H9 (cell line): ENCODE data around the gene DNAJC18. TPM values are rescaled to one million over a fixed set of nuclear protein-coding genes. Genes with fewer than 3 reads are reported as not detected.

ENCODE experiments used
- DNase-seq: peaks from one replicate; pipeline ENCODE4 v3.0.0-alpha.2; 2017
- H2AFZ ChIP-seq: one replicate; pipeline ENCODE4 v1.6.1; 2013; ENCODE audit warnings: mild to moderate bottlenecking, low read length, control low read depth, moderate library complexity
- H2AK5ac ChIP-seq: 2 replicates; pipeline ENCODE4 v1.6.1; 2013; ENCODE audit warnings: low read length, control low read depth, mixed read lengths; ENCODE audit not compliant: insufficient read length
- H2BK120ac ChIP-seq: one replicate; pipeline ENCODE4 v1.6.1; 2013; ENCODE audit warnings: low read depth, mild to moderate bottlenecking, low read length, control low read depth, inconsistent platforms; ENCODE audit not compliant: poor library complexity, severe bottlenecking
- H2BK12ac ChIP-seq: 2 replicates; pipeline ENCODE4 v1.6.1; 2013; ENCODE audit warnings: low read length, control low read depth, mixed read lengths, low read depth; ENCODE audit not compliant: insufficient read length
- H2BK15ac ChIP-seq: 2 replicates; pipeline ENCODE4 v1.6.1; 2013; ENCODE audit warnings: low read depth, low read length, control low read depth
- H2BK20ac ChIP-seq: one replicate; pipeline ENCODE4 v1.6.1; 2013; ENCODE audit warnings: low read depth, mild to moderate bottlenecking, low read length, control low read depth, inconsistent platforms; ENCODE audit not compliant: poor library complexity, severe bottlenecking
- H2BK5ac ChIP-seq: 2 replicates; pipeline ENCODE4 v1.6.1; 2013; ENCODE audit warnings: low read length, control low read depth, mixed read lengths; ENCODE audit not compliant: insufficient read length
- H3K14ac ChIP-seq: 2 replicates; pipeline ENCODE4 v1.6.1; 2013; ENCODE audit warnings: low read length, control low read depth; ENCODE audit not compliant: insufficient read depth
- H3K18ac ChIP-seq: 2 replicates; pipeline ENCODE4 v1.6.1; 2013; ENCODE audit warnings: low read depth, mild to moderate bottlenecking, mixed read lengths, low read length, control low read depth; ENCODE audit not compliant: insufficient read length
- H3K23ac ChIP-seq: 2 replicates; pipeline ENCODE4 v1.6.1; 2013; ENCODE audit warnings: low read length, control low read depth, mixed read lengths, low read depth; ENCODE audit not compliant: insufficient read length
- H3K23me2 ChIP-seq: 2 replicates; pipeline ENCODE4 v1.6.1; 2013; ENCODE audit warnings: low read depth, mild to moderate bottlenecking, mixed read lengths, low read length, control low read depth; ENCODE audit not compliant: insufficient read length, poor library complexity, severe bottlenecking
- H3K27ac ChIP-seq: 2 replicates; pipeline ENCODE4 v1.5.1; 2013; ENCODE audit warnings: low read length, control low read depth, mixed read lengths, low read depth; ENCODE audit not compliant: insufficient read length
- H3K27me3 ChIP-seq: 2 replicates; pipeline ENCODE4 v1.6.1; 2013; ENCODE audit warnings: low read length, control low read depth, inconsistent platforms; ENCODE audit not compliant: insufficient read depth
- H3K4ac ChIP-seq: 2 replicates; pipeline ENCODE4 v1.6.1; 2013; ENCODE audit warnings: low read depth, mild to moderate bottlenecking, control low read depth, inconsistent platforms, low read length, moderate library complexity
- H3K4me1 ChIP-seq: 2 replicates; pipeline ENCODE4 v1.6.1; 2013; ENCODE audit warnings: low read length, control low read depth, inconsistent platforms; ENCODE audit not compliant: insufficient read depth
- H3K4me2 ChIP-seq: 2 replicates; pipeline ENCODE4 v1.6.1; 2013; ENCODE audit warnings: low read length, control low read depth, mixed read lengths; ENCODE audit not compliant: insufficient read length, insufficient read depth
- H3K56ac ChIP-seq: 2 replicates; pipeline ENCODE4 v1.6.1; 2013; ENCODE audit warnings: low read depth, mild to moderate bottlenecking, mixed read lengths, low read length, control low read depth; ENCODE audit not compliant: insufficient read length
- H3K79me1 ChIP-seq: 2 replicates; pipeline ENCODE4 v1.6.1; 2013; ENCODE audit warnings: low read depth, mild to moderate bottlenecking, moderate library complexity, low read length, control low read depth, inconsistent platforms; ENCODE audit not compliant: insufficient read depth, poor library complexity, severe bottlenecking
- H3K79me2 ChIP-seq: 2 replicates; pipeline ENCODE4 v1.6.1; 2013; ENCODE audit warnings: low read length, control low read depth, inconsistent platforms; ENCODE audit not compliant: insufficient read depth
- H3K9ac ChIP-seq: 2 replicates; pipeline ENCODE4 v1.6.1; 2013; ENCODE audit warnings: low read length, control low read depth, mixed read lengths; ENCODE audit not compliant: insufficient read length; ENCODE audit errors: extremely low read depth
- H3K9me3 ChIP-seq: one replicate; pipeline ENCODE4 v1.6.1; 2013; ENCODE audit warnings: low read depth, low read length, inconsistent platforms; ENCODE audit not compliant: control insufficient read depth
- H3T11ph ChIP-seq: one replicate; pipeline ENCODE4 v1.6.1; 2013; ENCODE audit warnings: mild to moderate bottlenecking, low read length, control low read depth, inconsistent platforms
- H4K20me1 ChIP-seq: one replicate; pipeline ENCODE4 v1.6.1; 2013; ENCODE audit not compliant: control insufficient read depth, insufficient read length, insufficient read depth
- H4K5ac ChIP-seq: 2 replicates; pipeline ENCODE4 v1.6.1; 2013; ENCODE audit warnings: low read depth, mild to moderate bottlenecking, mixed read lengths, low read length, control low read depth; ENCODE audit not compliant: insufficient read length
- H4K8ac ChIP-seq: replicated peaks from 2 replicates; pipeline ENCODE4 v1.6.1; 2013; ENCODE audit warnings: low read length, control low read depth, mixed read lengths, low read depth; ENCODE audit not compliant: insufficient read length
- H4K91ac ChIP-seq: 2 replicates; pipeline ENCODE4 v1.6.1; 2013; ENCODE audit warnings: low read depth, mild to moderate bottlenecking, moderate library complexity, mixed read lengths, low read length, control low read depth; ENCODE audit not compliant: insufficient read length
- H3K27ac Mint-ChIP-seq, 3 experiments: 2 replicates in 2 of 3; 3 replicates in 1 of 3; pipeline ENCODE4 v1.8.0; 2020 to 2021; ENCODE audit warnings: mixed read lengths in 3 of 3, mild to moderate bottlenecking in 1 of 3, moderate library complexity in 1 of 3
- H3K27me3 Mint-ChIP-seq: 2 replicates; pipeline ENCODE4 v1.8.0; 2021; ENCODE audit warnings: low read depth, mild to moderate bottlenecking, moderate library complexity, mixed read lengths
- H3K36me3 Mint-ChIP-seq, 3 experiments: 2 replicates in 2 of 3; 3 replicates in 1 of 3; pipeline ENCODE4 v1.8.0; 2020 to 2021; ENCODE audit warnings: low read depth in 3 of 3, mixed read lengths in 3 of 3; ENCODE audit not compliant: insufficient read depth in 1 of 3
- H3K4me1 Mint-ChIP-seq, 2 experiments: 2 replicates each; pipeline ENCODE4 v1.8.0; 2020; ENCODE audit warnings: mixed read lengths in 2 of 2
- H3K4me3 Mint-ChIP-seq, 2 experiments: 2 replicates in 1 of 2; 3 replicates in 1 of 2; pipeline ENCODE4 v1.8.0; 2020 to 2021; ENCODE audit warnings: mild to moderate bottlenecking in 2 of 2, mixed read lengths in 2 of 2, moderate library complexity in 1 of 2
- H3K9me3 Mint-ChIP-seq, 2 experiments: 2 replicates in 1 of 2; 3 replicates in 1 of 2; pipeline ENCODE4 v1.8.0; 2020; ENCODE audit warnings: mild to moderate bottlenecking in 2 of 2, mixed read lengths in 2 of 2, moderate library complexity in 1 of 2
- CTCF ChIP-seq: fragments of 200-600 bp; sonication (generic); conservative IDR thresholded peaks from 3 replicates; pipeline ENCODE4 v1.8.0; 2021; ENCODE audit warnings: antibody characterized with exemption, mild to moderate bottlenecking
- total RNA-seq: library from RNA; stranded (reverse); gene quantifications from 2 replicates; pipeline ENCODE4 v1.2.1, GENCODE V29; 2021

DNAJC18 gene
- total RNA-seq, 1 experiment from 2014 or later = 26.5 TPM

- Mint-ChIP-seq H3K4me3 (no peak overlapping the region), H3K27ac (no peak overlapping the region; a peak in 1 of 7 replicates), H3K9me3 (no peaks in the 10 kb centered on the region), H3K27me3 (peaks cover 2% of the 10 kb centered on the region; the same call in 1 of the 2 replicates), H3K4me1 (peaks cover 16 to 20% of the 10 kb centered on the region in 2 experiments), H3K36me3 (peaks cover 0 to 3% (median 0%) of the 10 kb centered on the region in 3 experiments; a peak in 1 of 7 replicates)
- Histone ChIP-seq H2AK5ac (no peak overlapping the region), H3K23me2 (no peaks in the 10 kb centered on the region), H3K4ac (no peak overlapping the region), H4K5ac (no peak overlapping the region), H2AFZ (no peak overlapping the region), H3K4me1 (peaks cover 2% of the 10 kb centered on the region; the same call in 1 of the 2 replicates), H2BK5ac (no peak overlapping the region), H3K14ac (no peak overlapping the region), H2BK12ac (no peak overlapping the region), H3K56ac (no peak overlapping the region), H3K27ac (no peak overlapping the region), H4K91ac (no peak overlapping the region), H3T11ph (no peak overlapping the region), H2BK15ac (no peak overlapping the region), H3K27me3 (no peaks in the 10 kb centered on the region), H3K79me2 (no peaks in the 10 kb centered on the region), H3K23ac (no peak overlapping the region), H4K8ac (no peak overlapping the region), H3K79me1 (no peaks in the 10 kb centered on the region), H2BK120ac (no peak overlapping the region), H3K9me3 (no peaks in the 10 kb centered on the region), H4K20me1 (no peaks in the 10 kb centered on the region), H3K4me2 (no peak overlapping the region), H3K18ac (no peak overlapping the region), H2BK20ac (no peak overlapping the region), H3K9ac (no peak overlapping the region)
- DNase-seq = no peak
- TF ChIP-seq CTCF = no peak
These were observed 31.8 kb downstream of the DNAJC18 start for GRCh38 chr5:139407517-139407916.
